Measurements from ENCODE around the gene RNF220. TPM values are rescaled to one million over a fixed set of nuclear protein-coding genes. Genes with fewer than 3 reads are reported as not detected.

The RNF220 gene
- total RNA-seq, 1 donor from 2014 or later = 58.4 TPM

DNA sequence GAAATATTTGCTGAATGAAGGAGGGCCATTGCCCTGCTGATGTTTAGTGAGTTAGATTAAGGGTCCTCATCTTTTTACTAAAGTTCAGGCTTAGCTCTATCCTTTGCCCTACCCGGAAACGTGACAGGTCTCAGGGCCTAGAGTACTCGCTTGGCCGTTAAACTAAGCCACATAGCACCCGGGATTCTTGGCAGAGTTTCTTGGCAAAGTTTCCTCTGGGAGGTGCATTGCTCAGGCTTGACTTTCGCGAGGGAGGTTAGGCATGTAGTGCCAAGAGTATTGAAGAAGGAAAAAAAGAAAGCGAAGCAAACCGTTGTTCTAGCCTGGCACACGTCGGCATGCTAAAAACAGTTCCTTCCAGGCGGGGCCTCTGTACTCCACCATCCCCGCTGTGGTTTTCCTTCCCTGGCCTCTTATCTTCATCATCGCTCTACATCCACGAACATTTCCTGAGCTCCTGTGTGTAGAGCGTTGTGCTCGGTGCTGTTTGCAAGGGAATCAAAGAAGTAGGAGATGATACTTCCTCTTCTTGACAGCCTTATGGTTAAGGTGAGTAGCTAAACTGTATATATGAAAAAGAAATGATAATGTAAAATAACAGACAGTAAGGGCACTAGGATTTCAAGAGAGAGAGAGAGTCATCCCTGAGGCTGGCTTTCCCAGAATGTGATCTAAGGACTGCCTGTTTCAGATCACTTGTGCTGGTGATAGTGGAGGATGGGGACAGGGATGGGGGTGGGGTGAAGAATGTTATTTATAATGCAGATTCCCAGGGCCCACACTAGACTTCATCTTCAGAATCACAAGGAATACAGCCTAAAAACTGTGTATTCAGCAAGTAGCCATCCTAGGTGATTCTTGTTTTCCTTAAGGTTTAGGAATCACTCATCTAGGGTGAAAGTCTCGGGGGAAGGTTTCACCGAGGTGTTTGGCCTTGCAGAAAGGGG, 18.8 kb downstream of the RNF220 start:
- DNase-seq (ENCODE audit: low spot score) = no peak
- Mint-ChIP-seq H3K4me3 (ENCODE audit: unreplicated experiment) (no peak overlapping the region), H3K36me3 (ENCODE audit: low read depth) (no peaks in the 10 kb centered on the region), H3K27ac (ENCODE audit: unreplicated experiment) (peak overlapping the region; percentile 42), H3K9me3 (ENCODE audit: low read depth) (no peaks in the 10 kb centered on the region), H3K27me3 (ENCODE audit: low read depth) (peaks cover 44% of the 10 kb centered on the region), H3K4me1 (ENCODE audit: low read depth) (peaks cover 22% of the 10 kb centered on the region)
- TF ChIP-seq, protein P1, sequence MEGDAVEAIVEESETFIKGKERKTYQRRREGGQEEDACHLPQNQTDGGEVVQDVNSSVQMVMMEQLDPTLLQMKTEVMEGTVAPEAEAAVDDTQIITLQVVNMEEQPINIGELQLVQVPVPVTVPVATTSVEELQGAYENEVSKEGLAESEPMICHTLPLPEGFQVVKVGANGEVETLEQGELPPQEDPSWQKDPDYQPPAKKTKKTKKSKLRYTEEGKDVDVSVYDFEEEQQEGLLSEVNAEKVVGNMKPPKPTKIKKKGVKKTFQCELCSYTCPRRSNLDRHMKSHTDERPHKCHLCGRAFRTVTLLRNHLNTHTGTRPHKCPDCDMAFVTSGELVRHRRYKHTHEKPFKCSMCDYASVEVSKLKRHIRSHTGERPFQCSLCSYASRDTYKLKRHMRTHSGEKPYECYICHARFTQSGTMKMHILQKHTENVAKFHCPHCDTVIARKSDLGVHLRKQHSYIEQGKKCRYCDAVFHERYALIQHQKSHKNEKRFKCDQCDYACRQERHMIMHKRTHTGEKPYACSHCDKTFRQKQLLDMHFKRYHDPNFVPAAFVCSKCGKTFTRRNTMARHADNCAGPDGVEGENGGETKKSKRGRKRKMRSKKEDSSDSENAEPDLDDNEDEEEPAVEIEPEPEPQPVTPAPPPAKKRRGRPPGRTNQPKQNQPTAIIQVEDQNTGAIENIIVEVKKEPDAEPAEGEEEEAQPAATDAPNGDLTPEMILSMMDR (IDR thresholded peaks at IDR 0.05) = no peak

DNA sequence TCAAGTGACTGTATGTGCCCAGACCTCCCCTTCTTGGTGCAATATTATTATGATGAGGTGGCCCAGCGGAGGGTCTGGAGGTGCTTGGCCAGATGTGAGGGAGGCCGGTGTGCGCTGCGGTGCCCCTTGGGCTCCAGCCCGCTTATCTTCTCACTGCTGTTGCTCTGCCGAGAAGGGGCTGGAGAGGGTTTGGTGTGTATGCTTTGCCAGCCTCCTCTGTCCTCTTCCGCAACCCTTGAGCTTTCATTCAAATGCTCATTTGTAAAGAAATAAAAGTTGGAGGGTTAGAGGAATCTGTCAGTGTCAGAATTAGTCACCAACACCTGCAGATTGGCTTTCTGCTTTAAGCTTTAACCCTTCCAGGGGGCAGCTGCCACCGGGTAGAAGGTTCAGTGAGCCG, 19.7 kb downstream of the RNF220 start:
- Mint-ChIP-seq H3K4me3 (ENCODE audit: unreplicated experiment) (no peak overlapping the region), H3K9me3 (ENCODE audit: low read depth) (no peaks in the 10 kb centered on the region), H3K27me3 (ENCODE audit: low read depth) (peaks cover 49% of the 10 kb centered on the region), H3K27ac (ENCODE audit: unreplicated experiment) (no peak overlapping the region), H3K4me1 (ENCODE audit: low read depth) (peaks cover 22% of the 10 kb centered on the region), H3K36me3 (ENCODE audit: low read depth) (peaks cover 2% of the 10 kb centered on the region)
- DNase-seq (ENCODE audit: low spot score) = no peak
- TF ChIP-seq, protein P1 (IDR thresholded peaks at IDR 0.05) = no peak

DNA sequence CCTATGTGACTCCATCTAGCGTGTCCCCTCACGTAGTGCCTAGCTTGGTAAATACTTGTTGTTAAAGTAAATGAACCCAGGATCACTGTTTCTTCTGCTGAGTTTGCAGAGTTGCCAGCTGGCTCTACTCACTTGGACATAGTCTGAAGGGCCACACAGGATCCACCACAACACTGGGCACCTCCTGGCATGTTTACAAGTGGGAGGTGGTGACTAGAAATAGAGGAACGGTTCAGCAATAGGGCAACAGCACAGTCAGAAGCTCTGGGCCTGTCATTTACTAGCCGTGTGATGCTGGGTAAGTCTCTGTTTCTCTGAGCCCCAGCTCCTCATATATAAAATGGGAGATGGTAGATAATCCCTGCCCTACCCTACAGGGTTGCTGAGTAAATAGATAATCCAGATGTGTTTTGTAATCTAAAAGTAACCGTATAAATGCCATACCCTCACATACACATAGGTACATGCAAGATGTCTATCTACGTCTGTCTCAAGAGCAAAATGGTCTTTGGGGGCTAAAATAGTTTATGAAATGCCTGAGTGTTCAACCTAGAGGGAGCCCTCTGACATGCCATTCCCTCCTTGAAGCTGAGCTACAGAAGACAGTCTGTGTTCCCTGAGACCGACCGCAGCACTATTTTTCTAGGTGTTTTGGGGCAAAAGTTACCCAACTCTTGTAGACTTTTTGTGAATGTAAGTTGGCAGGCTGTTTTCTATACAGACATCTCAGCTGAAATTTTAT, 20.5 kb downstream of the RNF220 start:
- Mint-ChIP-seq H3K9me3 (ENCODE audit: low read depth) (no peaks in the 10 kb centered on the region), H3K27ac (ENCODE audit: unreplicated experiment) (no peak overlapping the region), H3K27me3 (ENCODE audit: low read depth) (peaks cover 42% of the 10 kb centered on the region), H3K36me3 (ENCODE audit: low read depth) (peaks cover 2% of the 10 kb centered on the region), H3K4me1 (ENCODE audit: low read depth) (peaks cover 22% of the 10 kb centered on the region), H3K4me3 (ENCODE audit: unreplicated experiment) (no peak overlapping the region)
- no peak for DNase-seq (ENCODE audit: low spot score)
- TF ChIP-seq, protein P1 (IDR thresholded peaks at IDR 0.05) = no peak

DNA sequence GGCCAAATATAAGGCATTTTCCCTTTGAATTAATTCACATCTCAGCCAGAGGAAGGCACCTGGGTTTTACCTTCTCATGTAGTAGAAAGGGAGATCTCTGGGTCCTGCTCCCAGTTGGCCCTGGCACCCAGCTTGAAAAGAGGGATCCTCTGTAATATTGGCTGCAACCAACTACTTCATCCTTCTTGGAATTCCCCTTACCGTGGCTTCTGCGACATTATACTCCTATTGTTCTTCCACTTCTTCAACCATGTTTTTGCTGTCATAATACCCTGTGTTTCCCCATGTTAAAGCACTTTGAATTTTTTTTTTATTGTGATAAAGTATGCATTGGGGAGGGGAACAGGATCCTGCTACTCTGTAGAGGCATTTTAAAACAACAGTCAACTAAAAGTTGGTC, 26.8 kb downstream of the RNF220 start:
- Mint-ChIP-seq H3K4me3 (ENCODE audit: unreplicated experiment) (no peak overlapping the region), H3K27ac (ENCODE audit: unreplicated experiment) (no peak overlapping the region), H3K27me3 (ENCODE audit: low read depth) (peaks cover 26% of the 10 kb centered on the region), H3K4me1 (ENCODE audit: low read depth) (peaks cover 7% of the 10 kb centered on the region), H3K9me3 (ENCODE audit: low read depth) (no peaks in the 10 kb centered on the region), H3K36me3 (ENCODE audit: low read depth) (peaks cover 4% of the 10 kb centered on the region)
- DNase-seq (ENCODE audit: low spot score) = no peak
- TF ChIP-seq, protein P1 (IDR thresholded peaks at IDR 0.05) = no peak

DNA sequence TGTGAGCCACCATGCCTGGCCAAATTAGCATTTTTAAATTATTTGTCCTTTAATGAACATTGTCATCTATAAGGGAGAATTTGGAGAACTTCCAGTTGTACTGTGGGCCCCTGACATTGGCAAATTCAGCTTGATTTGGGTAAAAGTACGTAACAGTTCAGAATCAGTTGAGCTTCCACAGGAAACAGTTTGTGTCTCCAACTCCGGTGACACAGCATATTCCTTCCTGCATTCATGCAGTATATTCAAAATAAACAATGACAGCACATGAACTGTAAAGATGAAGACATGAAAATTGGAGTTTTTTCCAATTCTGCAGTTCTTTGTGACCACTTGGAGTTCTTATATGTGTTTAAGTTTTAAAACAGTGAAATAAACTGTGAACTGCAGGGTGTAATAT, 28.2 kb downstream of the RNF220 start:
- Mint-ChIP-seq H3K27me3 (ENCODE audit: low read depth) (peaks cover 15% of the 10 kb centered on the region), H3K36me3 (ENCODE audit: low read depth) (peaks cover 4% of the 10 kb centered on the region), H3K4me3 (ENCODE audit: unreplicated experiment) (no peak overlapping the region), H3K4me1 (ENCODE audit: low read depth) (peaks cover 7% of the 10 kb centered on the region), H3K27ac (ENCODE audit: unreplicated experiment) (peak overlapping the region; percentile 45), H3K9me3 (ENCODE audit: low read depth) (no peaks in the 10 kb centered on the region)
- TF ChIP-seq, protein P1 (IDR thresholded peaks at IDR 0.05) = no peak
- no peak for DNase-seq (ENCODE audit: low spot score)

Measured in chondrocyte (in vitro differentiated cells).